Measurements from ENCODE around the gene TNPO3.

DNA sequence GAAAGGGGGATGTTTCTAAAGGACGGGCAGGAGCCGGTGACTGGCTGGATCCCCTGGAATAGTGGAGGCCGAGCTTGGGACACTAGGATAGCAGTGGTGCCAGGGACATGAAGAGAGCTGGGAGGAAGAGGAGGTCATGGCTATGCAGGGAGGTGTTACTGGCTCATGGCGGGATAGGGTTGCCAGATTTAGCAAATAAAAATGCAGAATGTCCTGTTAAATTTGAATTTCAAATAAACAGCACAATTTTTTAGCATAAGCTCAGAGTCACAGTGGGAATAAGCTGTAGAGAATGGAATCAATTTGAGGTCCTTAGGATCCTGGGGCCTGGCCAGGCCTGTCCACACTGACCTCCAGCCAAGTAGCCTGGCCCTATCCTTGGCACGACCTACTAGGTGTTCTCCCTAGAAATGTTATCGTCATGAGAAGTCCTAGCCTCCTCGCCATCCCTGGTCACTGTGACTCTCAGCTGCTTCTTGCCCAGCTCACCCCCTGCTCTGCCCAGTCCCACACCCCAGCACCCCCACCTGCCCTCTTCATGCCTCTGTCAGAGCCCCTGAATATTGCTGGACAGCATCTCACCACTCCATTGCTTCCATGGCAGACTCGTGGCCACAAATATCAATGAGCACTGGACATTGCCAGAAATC lies 136.8 kb downstream of the TNPO3 start:
- no peak for TF ChIP-seq POLR2AphosphoS5 (IDR thresholded peaks at IDR 0.05; ENCODE audit: low read length)
- TF ChIP-seq KAT2A (conservative IDR thresholded peaks at IDR 0.05; ENCODE audit: control insufficient read depth, low read depth, low read length) = no peak
- TF ChIP-seq, protein P1, sequence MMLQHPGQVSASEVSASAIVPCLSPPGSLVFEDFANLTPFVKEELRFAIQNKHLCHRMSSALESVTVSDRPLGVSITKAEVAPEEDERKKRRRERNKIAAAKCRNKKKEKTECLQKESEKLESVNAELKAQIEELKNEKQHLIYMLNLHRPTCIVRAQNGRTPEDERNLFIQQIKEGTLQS (IDR thresholded peaks at IDR 0.05; ENCODE audit: borderline replicate concordance, extremely low read depth, low read depth, low read length) = no peak
- no peak for TF ChIP-seq CEBPB (IDR thresholded peaks at IDR 0.05; ENCODE audit: borderline replicate concordance in 1 of 2, low read depth in 2 of 2, low read length in 2 of 2)
- TF ChIP-seq, protein P2, sequence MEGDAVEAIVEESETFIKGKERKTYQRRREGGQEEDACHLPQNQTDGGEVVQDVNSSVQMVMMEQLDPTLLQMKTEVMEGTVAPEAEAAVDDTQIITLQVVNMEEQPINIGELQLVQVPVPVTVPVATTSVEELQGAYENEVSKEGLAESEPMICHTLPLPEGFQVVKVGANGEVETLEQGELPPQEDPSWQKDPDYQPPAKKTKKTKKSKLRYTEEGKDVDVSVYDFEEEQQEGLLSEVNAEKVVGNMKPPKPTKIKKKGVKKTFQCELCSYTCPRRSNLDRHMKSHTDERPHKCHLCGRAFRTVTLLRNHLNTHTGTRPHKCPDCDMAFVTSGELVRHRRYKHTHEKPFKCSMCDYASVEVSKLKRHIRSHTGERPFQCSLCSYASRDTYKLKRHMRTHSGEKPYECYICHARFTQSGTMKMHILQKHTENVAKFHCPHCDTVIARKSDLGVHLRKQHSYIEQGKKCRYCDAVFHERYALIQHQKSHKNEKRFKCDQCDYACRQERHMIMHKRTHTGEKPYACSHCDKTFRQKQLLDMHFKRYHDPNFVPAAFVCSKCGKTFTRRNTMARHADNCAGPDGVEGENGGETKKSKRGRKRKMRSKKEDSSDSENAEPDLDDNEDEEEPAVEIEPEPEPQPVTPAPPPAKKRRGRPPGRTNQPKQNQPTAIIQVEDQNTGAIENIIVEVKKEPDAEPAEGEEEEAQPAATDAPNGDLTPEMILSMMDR (IDR thresholded peaks at IDR 0.05 in 2 of 3, conservative IDR thresholded peaks at IDR 0.05 in 1 of 3; ENCODE audit: control insufficient read depth in 2 of 3, extremely low read depth in 1 of 3, insufficient read depth in 1 of 3, low read depth in 3 of 3, low read length in 3 of 3) = no peak
